GM19452 (cell line): ENCODE measurements around the gene PMPCA.

ENCODE experiments used
- ATAC-seq: cut with Tn5 transposase; IDR thresholded peaks from one replicate; pipeline ENCODE4 v1.9.1; 2021; ENCODE audit not compliant: unreplicated experiment

PMPCA gene

GRCh38 chr9:136433043-136433715 lies 22.7 kb downstream of the PMPCA start:
- no peak for ATAC-seq

DNA sequence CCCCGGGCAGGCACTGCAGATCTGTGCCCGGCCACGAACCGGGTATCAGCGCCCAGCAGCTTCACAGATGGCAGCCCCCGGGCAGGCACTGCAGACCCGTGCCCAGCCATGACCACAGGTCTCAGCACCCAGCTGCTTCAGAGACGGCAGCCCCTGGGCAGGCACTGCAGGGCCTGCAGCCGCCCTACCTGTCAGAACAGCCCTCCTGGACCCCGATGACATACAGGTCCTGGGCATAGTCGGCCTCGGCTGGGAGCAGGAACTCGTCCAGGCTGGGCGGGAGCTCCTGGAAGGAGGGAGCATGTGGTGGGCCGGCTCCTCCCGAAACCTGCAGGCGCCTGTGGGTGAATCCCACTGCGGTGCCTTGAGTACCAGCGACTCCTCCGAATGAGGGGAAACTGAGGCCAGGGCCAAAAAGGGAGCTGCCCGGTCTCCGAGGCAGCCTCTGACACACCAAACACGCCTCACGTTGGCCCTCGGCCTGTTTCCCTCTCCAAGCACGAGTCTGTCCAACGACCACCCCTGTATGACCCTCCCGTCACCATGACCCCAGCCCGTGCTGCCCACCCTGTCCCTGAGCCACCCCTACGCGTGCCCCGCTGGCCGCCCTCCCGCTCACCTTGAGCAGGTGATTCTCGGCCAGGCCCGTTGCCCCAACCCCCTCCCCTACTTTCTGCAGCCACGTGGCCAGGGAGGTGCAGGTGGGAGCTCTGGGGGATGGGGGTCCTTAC lies 23.6 kb downstream of the PMPCA start:
- no peak for ATAC-seq

- ATAC-seq, result no peak
Measured at GRCh38 chr9:136434580-136435169, 24.2 kb downstream of the PMPCA start.

- no peak for ATAC-seq
Measured at GRCh38 chr9:136436055-136436634, 25.7 kb downstream of the PMPCA start.

DNA sequence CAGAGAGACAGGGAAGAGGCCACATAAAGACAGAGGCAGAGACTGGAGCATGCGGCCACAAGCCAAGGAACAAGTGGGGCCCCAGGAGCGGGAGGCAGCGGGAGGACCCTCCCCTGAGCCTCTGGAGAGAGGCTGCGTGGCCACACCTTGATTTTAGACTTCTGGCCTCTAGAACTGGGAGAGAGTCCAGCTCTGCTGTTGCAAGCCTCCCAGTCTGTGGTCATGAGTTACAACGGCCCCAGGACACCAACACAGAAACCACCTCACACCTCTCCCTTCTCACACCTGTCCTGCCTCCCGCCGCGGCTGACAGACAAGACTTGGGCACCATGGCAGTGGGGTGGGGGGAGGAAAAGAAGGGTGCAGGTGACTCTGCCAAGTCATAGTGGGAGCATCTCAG lies 27.0 kb downstream of the PMPCA start:
- no peak for ATAC-seq

DNA sequence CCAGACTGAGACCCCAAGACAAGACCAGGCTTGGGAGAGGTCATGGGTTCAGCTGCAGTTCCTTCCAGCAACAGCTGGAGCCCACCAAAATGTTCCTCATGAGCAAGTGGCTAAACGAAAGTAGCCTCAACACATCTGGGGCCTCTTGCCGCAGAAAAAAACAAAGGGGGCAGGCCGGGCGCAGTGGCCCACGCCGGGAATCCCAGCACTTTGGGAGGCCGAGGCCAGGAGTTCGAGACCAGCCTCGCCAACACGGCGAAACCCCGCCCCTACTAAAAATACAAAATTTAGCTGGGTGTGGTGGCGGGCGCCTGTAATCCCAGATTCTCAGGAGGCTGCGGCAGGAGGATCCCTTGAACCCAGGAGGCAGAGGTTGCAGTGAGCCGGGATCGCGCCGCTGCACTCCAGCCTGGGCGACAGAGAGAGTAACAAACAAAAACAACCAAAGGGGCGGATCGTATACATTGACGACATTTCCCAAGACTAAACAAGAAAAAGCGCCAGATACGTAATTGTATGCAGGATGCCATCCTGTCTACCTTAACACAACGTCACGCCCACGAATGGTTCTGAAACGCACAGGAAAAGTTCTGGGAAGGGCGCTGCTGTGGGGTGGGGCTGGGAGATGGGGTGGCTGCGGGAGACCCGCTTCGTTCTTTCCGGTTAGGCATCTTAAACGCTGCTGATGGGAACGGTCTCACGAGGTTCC lies 27.5 kb downstream of the PMPCA start:
- ATAC-seq, result peak; percentile 7

DNA sequence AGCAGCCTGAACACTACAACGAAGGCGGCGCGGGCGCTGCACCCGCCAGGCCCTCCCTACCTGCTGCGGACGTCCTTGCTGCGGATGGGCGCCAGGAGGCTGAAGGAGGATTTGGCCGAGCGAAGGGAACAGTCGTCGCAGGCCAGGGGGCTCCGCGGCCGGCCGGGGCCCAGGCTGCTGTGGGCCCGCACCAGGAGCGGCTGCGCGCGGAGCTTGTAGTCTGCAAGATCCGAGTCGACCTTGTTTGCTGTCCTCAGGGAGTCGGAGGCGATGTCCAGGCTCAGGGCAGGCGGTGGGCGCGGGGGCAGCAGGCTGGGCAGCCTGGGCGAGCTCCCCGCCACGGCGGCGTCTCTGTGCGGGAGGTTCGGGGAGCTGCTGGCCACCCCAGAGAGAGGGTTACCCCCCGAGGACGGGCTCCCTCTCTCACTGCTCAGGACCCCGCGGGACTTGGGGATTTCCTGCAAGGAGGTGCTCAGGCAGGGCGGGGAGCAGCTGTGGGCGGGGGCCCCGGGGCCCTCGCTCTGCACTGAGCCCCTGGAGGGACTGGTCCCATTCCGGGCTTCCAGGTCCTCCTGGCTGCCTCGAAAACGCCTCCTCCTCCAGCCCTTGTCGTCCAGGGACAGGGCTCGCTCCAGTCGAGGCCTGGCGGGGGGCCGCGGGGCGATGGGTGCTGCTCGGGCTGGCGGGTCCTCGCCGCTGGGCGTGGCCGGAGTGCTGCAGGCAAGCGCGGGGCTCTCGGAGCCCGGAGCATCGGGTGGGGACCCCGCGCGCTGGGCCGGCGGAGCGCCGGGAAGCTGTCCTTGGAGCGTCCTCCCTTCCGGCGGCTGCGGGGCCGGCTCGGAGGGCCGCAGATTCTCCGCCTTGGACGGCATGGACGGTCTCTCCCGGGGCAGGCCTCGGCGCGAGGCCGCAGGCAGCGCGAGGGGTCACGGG lies 28.4 kb downstream of the PMPCA start:
- ATAC-seq, result peak; percentile 37

GRCh38 chr9:136439481-136440408 lies 29.3 kb downstream of the PMPCA start, which contains the start of gene INPP5E:
TSS of gene INPP5E (minus strand) at chr9:136439845. CDS start at chr9:136439419, 426 bp downstream.
- peak; percentile 63 for ATAC-seq

GRCh38 chr9:136441191-136441680 lies 30.8 kb downstream of the PMPCA start:
- ATAC-seq, result no peak

DNA sequence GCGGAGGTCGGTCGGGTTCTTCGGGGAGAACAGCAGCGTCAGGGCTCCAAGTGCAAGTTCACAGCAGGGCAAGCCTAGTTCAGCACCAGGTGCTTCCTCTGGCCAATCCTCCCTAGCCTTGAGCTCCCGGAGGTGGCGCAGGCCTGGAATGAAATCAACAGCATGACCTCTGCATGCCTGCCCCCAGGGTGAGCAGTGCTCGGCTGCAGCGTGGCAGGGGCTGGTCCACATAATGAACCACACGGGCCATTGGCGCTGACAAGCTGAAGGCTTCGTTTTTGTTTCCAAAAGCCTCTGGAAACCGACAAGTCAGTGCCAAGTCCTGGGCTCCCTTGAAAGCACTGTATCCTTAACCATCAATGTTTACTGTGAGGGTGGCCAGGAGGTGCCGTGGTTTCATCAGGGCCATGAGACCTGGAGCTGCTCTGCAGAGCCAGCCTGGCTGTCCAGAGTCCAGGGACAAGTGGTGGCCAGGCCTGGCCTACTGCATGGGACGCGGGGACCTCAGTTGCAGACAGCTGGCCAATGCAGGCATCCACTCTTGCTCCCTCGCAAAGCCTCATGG lies 31.3 kb downstream of the PMPCA start:
- no peak for ATAC-seq

DNA sequence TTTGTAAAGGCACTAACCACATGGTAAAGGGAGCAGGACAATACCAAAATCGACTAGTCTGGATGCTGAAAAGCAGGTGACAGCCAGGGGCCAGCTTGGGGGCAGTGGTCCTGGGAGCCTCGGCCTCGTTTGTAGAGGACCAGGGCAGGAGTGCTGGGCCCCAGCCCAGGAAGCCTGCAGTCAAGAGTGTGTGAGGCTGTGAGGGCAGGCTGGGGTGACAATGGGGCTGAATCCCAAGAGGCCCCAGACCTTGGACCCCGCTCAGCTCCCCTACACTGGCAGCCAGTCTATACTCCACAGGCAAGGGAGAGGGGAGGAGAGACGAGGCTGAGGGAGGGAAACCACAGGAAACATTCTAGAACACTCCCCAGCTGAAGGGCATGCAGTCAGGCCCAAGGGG lies 31.8 kb downstream of the PMPCA start:
- ATAC-seq, result no peak

- no peak for ATAC-seq
Measured at GRCh38 chr9:136443087-136443486, 32.6 kb downstream of the PMPCA start.

DNA sequence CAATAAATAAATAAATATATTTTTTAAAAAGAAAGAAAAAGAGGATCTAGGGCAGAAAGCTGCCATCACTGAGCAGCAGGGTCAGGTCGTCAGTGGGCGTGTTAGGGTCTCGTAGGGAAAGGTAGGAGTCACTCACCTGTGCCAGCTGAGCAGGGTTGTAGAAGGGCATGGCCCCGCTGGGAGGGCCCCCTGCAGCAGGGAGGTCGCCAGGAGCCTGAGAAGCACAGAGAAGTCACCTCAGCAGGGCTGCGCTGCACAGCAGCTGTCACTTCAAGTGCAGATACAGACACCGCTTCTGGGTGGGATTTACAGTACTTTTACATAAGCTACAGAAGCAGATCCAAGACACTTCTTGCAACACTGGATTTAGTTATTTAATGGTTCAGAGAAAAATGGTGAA lies 33.2 kb downstream of the PMPCA start:
- ATAC-seq, result no peak

GRCh38 chr9:136444102-136444501 lies 33.6 kb downstream of the PMPCA start:
- ATAC-seq, result no peak

GRCh38 chr9:136445799-136446198 lies 35.3 kb downstream of the PMPCA start:
- no peak for ATAC-seq

DNA sequence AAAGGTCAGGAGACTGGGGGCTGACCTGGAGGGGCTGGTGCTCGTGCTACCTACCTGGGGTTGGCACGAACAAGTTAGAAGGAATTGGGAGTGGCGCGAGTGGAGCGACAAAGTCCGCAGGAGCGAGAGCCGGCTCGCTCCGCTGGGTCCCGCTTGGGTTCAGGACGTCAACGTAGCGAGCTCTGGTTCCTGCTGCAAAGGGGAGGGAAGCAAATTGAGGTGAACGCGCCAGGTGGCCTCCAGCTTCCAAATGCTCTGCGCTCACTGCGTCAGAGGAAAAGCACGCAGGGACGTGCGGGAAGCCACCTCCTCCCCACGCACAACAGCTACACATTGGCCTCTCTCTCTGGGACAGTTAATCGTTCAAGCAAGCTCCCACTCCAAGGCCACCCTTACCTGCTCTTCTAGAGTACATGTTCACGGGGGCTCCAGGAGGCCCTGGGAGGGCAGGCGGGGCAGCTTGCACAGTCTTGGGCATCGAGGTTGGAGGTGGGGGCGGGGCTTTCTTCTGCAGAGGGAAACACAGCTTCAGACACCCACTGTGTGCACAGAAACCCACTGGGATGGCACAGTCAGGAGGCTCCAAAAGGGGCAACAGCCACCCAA lies 36.8 kb downstream of the PMPCA start:
- ATAC-seq, result no peak

- no peak for ATAC-seq
Measured at GRCh38 chr9:136448655-136449054, 38.2 kb downstream of the PMPCA start.

DNA sequence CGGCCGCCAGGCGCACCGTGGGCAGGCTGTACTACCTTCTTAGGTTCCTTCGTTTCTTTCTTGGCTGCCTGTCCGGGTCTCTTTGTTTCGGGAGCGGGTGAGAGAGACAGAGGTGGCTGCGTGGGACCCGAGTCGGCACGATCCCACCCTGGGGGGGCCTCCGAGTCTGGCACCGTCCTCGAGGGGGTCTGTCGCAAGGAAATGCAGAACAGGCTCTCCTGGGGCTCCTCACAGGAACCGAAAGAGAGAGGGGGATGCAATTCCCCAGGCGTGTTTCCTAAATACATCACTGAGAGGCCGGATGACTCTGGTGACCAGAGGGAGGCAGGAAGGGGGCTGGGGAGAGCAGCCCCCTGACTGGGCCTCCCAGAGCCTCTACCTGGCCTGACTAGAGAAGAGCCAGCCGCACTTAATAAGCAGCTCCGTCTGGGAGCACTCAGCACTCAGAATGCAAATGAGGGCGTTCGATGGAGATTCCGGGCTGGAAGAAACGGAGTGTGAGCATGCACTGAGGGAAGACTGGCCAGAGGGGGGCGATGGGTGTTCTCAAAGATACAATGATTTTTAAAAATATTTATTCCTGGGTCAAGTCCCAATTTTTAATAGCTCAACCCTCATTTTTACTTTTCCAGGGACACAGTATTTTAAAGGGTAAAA lies 40.9 kb downstream of the PMPCA start:
- no peak for ATAC-seq
